ENCODE results near the gene SESTD1.
A peak's percentile ranks its signal among the peaks of the same experiment; 100 is the strongest.

SESTD1 gene

DNA sequence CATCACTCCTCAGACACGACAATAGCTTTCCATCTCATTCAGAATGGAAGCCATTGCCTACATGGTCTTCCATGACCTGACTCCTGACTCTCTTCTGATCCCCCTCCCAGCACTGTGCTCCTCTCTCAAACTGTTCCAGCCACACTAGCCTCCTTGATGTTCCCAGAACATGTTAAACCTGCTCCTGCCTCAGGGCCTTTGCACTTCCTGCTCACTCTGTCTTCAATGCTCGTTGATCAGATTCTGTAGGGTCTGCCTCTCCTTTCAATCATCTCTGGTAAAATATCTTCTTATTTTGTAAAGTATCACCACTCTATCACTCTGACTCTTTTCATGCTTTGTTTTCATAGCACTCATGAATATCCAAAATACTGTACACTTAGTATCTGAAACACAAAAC is 84.9 kb downstream of the SESTD1 start:
- DNase-seq: no peak

GRCh38 chr2:179177694-179178093 is 86.9 kb downstream of the SESTD1 start:
- no peak for DNase-seq

DNA sequence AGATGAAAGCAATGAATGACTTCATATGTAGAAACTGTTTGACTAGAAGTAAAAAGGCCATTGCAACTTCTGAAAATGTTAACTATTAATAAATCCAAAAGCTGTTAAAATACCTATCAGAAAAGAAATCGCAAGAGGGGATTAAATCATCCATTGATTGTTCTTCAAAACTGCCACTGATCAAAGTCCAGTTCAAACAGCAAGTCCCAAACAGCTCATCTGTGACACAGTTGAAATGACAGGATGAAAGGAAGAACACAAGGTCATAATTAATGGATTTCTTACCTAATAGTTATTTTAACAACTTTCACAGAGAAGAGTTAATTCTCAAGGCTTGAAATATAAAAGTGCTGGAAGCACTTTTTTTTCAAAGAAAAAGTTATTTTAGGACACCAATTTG is 90.4 kb downstream of the SESTD1 start:
- no peak for DNase-seq

DNA sequence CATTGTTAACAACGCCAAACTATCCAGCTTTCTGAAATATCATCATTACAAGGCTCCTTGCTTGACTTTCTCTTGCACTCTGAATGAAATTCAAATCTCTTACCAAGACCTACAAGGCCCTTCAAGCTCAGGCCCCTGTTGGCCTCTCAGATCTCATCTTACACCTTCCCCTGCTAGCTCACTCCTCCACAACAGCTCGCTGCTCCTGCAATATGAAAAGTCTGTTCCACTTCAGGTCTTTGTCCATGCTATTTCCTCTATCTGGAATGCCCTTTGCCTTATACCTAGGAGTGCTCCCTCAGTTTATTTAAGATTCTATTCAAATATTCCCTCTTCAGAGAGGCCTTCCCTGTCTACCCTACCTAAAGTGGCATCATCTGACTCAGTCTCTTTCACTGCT is 91.7 kb downstream of the SESTD1 start:
- DNase-seq: no peak

DNA sequence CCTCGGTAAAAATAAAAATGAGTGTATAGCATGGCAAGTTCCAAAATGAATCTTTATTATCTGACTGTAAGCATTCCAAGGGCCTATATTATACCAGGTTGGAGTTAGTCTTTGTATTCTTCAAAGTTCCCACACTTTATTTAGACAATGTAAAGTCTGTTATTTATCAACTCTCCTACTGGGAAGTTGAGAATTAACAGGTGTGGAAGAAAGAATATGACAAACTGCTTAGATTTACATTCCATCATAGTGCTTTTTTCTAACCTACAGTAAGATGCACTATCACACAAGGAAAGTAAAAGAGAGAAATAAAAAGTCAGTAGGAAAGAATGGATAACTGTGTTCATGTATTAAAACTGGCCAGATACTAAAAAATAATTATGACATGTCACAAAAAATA is 93.3 kb downstream of the SESTD1 start:
- no peak for DNase-seq

DNA sequence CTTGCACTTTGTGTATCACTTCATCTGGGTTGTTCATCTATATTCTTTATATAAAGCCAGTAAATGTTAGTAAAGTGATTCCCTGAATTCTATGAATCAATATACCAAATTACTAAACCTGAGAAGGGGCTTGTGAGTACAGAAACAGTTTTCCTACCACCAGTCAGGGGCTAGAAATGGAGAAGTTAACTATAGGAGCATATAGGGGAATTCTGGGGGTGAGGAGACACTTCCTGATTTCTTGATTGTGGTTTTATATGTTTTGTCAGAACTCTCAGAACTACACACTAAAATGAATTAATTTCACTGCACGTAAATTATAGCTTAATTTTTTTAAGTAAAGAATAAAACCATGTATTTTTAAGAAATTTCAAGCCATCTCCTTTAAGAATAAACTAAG is 93.7 kb downstream of the SESTD1 start:
- no peak for DNase-seq

GRCh38 chr2:179165356-179166000 is 99.2 kb downstream of the SESTD1 start:
- no peak for DNase-seq

- DNase-seq: no peak
Observed at GRCh38 chr2:179141206-179141605, 123.4 kb downstream of the SESTD1 start.

DNA sequence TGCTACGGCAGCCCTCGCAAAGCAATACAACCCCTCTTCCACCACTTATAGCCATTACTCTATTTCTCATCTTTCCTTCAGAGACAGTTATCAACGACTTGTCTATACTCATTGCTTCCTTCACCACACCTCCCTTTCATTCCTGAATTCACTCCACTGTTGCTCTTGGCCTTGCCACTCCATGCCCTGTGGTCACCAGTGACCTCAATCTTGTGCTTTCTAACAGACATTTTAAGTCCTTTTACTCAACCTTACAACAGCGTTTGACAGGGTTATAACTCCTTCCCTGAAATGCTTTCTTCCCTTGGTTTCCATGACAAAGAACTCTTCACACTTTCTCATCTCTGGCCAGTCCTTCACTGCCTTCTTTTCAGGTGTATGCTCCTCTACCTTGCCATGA is 124.1 kb downstream of the SESTD1 start:
- no peak for DNase-seq

- no peak for DNase-seq
Observed at GRCh38 chr2:179139506-179139905, 125.1 kb downstream of the SESTD1 start.

- DNase-seq: no peak
Observed at GRCh38 chr2:179137200-179137759, 127.4 kb downstream of the SESTD1 start.

GRCh38 chr2:179133016-179133415 is 131.6 kb downstream of the SESTD1 start:
- DNase-seq: no peak

- DNase-seq: no peak
Observed at GRCh38 chr2:179132076-179132475, 132.6 kb downstream of the SESTD1 start.

DNA sequence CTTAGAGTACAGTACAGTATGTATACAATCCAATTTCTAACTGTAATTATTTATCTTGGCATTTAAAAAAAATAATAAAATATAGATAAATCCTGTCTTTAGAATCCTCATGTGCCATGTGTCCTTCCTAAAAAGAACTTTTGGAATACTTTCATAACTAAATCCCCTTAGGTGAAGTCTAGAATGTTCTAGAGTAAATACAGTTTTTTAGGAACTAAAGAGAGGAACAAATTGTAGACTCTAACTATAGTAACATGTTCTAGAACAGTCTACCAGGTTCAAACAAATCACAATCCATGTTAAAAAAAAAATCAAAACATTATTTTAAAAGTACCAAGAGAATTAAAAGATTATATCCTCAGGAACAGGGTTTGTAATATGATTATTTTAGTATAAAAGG is 134.1 kb downstream of the SESTD1 start:
- no peak for DNase-seq

- DNase-seq: peak; percentile 20
Observed at GRCh38 chr2:179129574-179130238, 134.9 kb downstream of the SESTD1 start.

- no peak for DNase-seq
Observed at GRCh38 chr2:179125404-179125803, 139.2 kb downstream of the SESTD1 start.

- no peak for DNase-seq
Observed at GRCh38 chr2:179124282-179124681, 140.3 kb downstream of the SESTD1 start.

GRCh38 chr2:179123272-179123662 is 141.4 kb downstream of the SESTD1 start:
- no peak for DNase-seq

GRCh38 chr2:179107737-179108136 is 156.9 kb downstream of the SESTD1 start:
- no peak for DNase-seq

- DNase-seq: no peak
Observed at GRCh38 chr2:179106676-179107428, 157.8 kb downstream of the SESTD1 start.

GRCh38 chr2:179106342-179106675 is 158.3 kb downstream of the SESTD1 start:
- no peak for DNase-seq

- DNase-seq: no peak
Observed at GRCh38 chr2:179104736-179105135, 159.9 kb downstream of the SESTD1 start.

DNA sequence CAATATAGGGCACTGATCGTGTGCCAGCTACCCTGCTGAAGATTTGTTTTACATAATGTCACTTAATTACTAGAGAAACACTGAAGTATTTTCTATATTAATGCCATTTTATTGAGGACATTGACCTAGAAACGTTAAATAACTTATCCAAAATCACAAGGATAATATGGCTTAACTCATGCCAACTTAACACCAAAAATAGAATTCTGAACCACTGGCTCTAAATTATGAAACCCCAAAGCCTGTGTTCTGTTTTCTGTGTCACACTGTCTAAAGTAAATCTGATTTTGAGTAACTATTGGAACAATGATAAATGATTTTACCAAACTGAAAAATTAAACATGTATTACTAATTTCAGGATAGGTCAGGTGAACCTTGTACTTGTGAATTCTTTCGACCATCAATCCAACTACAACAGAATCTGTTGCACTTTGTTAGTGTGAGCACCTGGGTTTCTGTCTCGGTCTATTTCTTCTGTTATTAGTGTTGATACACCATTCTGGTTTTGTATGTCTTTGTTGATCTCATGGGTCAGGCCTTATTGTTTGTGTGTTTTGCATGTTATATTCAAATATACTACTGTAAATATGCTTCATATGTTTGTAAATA is 166.4 kb downstream of the SESTD1 start:
- DNase-seq: no peak

GRCh38 chr2:179097131-179097530 is 167.5 kb downstream of the SESTD1 start:
- no peak for DNase-seq
